Upper lobe of right lung (tissue), 1 donor: ENCODE data around the gene IL36B. TPM values are rescaled to one million over a fixed set of nuclear protein-coding genes. Genes with fewer than 3 reads are reported as not detected.

ENCODE experiments used
- ATAC-seq: fragments of 200-7000 bp; cut with Tn5 transposase; one replicate; pipeline ENCODE4 v1.9.1; 2020; ENCODE audit warnings: mild to moderate bottlenecking, moderate library complexity
- DNase-seq: peaks from one replicate; pipeline ENCODE4 v3.0.0-alpha.2; 2020
- H3K27ac ChIP-seq: fragments of 200-600 bp; one replicate; pipeline ENCODE4 v1.8.0; 2022
- H3K27me3 ChIP-seq: fragments of 200-600 bp; one replicate; pipeline ENCODE4 v1.8.0; 2022; ENCODE audit warnings: mild to moderate bottlenecking
- H3K36me3 ChIP-seq: fragments of 200-600 bp; one replicate; pipeline ENCODE4 v1.8.0; 2022
- H3K4me1 ChIP-seq: fragments of 200-600 bp; one replicate; pipeline ENCODE4 v1.8.0; 2022
- H3K4me3 ChIP-seq: fragments of 200-600 bp; one replicate; pipeline ENCODE4 v1.8.0; 2022; ENCODE audit warnings: mild to moderate bottlenecking
- H3K9me3 ChIP-seq: fragments of 200-600 bp; one replicate; pipeline ENCODE4 v1.8.0; 2022
- CTCF ChIP-seq: fragments of 200-600 bp; IDR thresholded peaks from one replicate; pipeline ENCODE4 v1.8.0; 2022; ENCODE audit warnings: antibody characterized with exemption
- intact Hi-C: fragments of 100-400 bp; cut with DNase I; formaldehyde crosslinking; loops from one replicate; pipeline ENCODE4 v1.11.0; 2022
- total RNA-seq: library from RNA; stranded (reverse); fragmentation: NEBNext Ultra II Directional; extraction: Animal tissue kit (Norgen Biotek cat#: 25700); gene quantifications from one replicate; pipeline ENCODE4 v1.2.1, GENCODE V29; 2021
- donor health status: DM: no; HTN: yes; CAD: no; lungs with severe emphysema.

IL36B gene
- total RNA-seq, 1 donor from 2014 or later: not detected

- H3K27me3 ChIP-seq: peaks cover 4% of the 10 kb centered on the region
- no peaks in the 10 kb centered on the region for H3K4me1 ChIP-seq
- intact Hi-C loops: no loop called here
- DNase-seq: no peak
- H3K36me3 ChIP-seq: no peaks in the 10 kb centered on the region
- ATAC-seq: no peak
- no peaks in the 10 kb centered on the region for H3K9me3 ChIP-seq
- no peak overlapping the region for H3K27ac ChIP-seq
- TF ChIP-seq CTCF: no peak
- H3K4me3 ChIP-seq: no peak overlapping the region
Measured at GRCh38 chr2:112979731-112980130, 72.9 kb downstream of the IL36B start.

- Histone ChIP-seq H3K36me3 (no peaks in the 10 kb centered on the region), H3K4me1 (no peaks in the 10 kb centered on the region), H3K4me3 (no peak within 1 kb of the TSS), H3K27me3 (no peaks in the 10 kb centered on the region), H3K27ac (no peak within 1 kb of the TSS), H3K9me3 (no peaks in the 10 kb centered on the region)
- TF ChIP-seq CTCF: no peak
- no peak for ATAC-seq
- DNase-seq: no peak
- intact Hi-C loops: no loop called here
Measured at GRCh38 chr2:112977559-112978056, 75.1 kb downstream of the IL36B start, which contains the start of gene IL36G. Gene IL36G (plus strand): TSS chr2:112978006. CDS start chr2:112978639, 633 bp downstream.

Other genes with a start within 250 kb of the IL36B start
- 11.5 TPM for gene IL1B, start 216.1 kb downstream of the IL36B start, total RNA-seq
- not detected for gene IL37, start 141.7 kb downstream of the IL36B start, total RNA-seq
- gene IL36G, start 74.9 kb downstream of the IL36B start, total RNA-seq: not detected
- not detected for gene IL36A, start 47.4 kb downstream of the IL36B start, total RNA-seq
- not detected for gene IL36RN, start 6.3 kb upstream of the IL36B start, total RNA-seq
- gene IL1F10, start 15.1 kb upstream of the IL36B start, total RNA-seq: not detected
- gene IL1RN, start 74.7 kb upstream of the IL36B start, total RNA-seq: 41.7 TPM
- gene PSD4, start 121.1 kb upstream of the IL36B start, total RNA-seq: 37.8 TPM
- gene PAX8, start 226.1 kb upstream of the IL36B start, total RNA-seq: 1.6 TPM